Articular chondrocyte of knee joint (primary cell): ENCODE results near the gene CAPZA3. TPM values are rescaled to one million over a fixed set of nuclear protein-coding genes. Genes with fewer than 3 reads are reported as not detected.

Experiments
- total RNA-seq: library from RNA; depleted of rRNA; stranded (reverse); fragments of >200 nt; gene quantifications from 2 replicates; pipeline ENCODE4 v1.2.3, GENCODE V29; 2012

The CAPZA3 gene, protein sequence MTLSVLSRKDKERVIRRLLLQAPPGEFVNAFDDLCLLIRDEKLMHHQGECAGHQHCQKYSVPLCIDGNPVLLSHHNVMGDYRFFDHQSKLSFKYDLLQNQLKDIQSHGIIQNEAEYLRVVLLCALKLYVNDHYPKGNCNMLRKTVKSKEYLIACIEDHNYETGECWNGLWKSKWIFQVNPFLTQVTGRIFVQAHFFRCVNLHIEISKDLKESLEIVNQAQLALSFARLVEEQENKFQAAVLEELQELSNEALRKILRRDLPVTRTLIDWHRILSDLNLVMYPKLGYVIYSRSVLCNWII
- total RNA-seq: not detected in 2 replicates

GRCh38 chr12:18737819-18738218, at the start of gene CAPZA3, which contains the start of gene PLCZ1:
Gene CAPZA3, plus strand, starts transcription at chr12:18738119. Its CDS starts 150 bp downstream, at chr12:18738269.
Gene PLCZ1, minus strand, starts transcription at chr12:18738012. Its CDS starts 641 bp downstream, at chr12:18737371.

Other genes starting within 250 kb of the CAPZA3 start
- gene PLCZ1, start 107 bp upstream of the CAPZA3 start, total RNA-seq: not detected in 2 replicates